B cell (primary cell): ENCODE measurements around the gene GABRG3. TPM values are rescaled to one million over a fixed set of nuclear protein-coding genes. Genes with fewer than 3 reads are reported as not detected.

ENCODE experiments used
- ATAC-seq: fragments of 200-7000 bp; cut with Tn5 transposase; one replicate; pipeline ENCODE4 v1.10.0; 2021; ENCODE audit warnings: low read depth, mild to moderate bottlenecking, moderate number of reproducible peaks, moderate library complexity
- CTCF ChIA-PET: fragments of 350-600 bp; sonication (Branson Sonifier 250); formaldehyde crosslinking; loops from one replicate; lab custom pipeline; 2021; ENCODE audit warnings: antibody characterized with exemption, inconsistent platforms; lab: Charles Lee
- POLR2A ChIA-PET: fragments of 350-600 bp; sonication (Branson Sonifier 250); formaldehyde crosslinking; loops from one replicate; lab custom pipeline; 2021; ENCODE audit warnings: antibody characterized with exemption; lab: Charles Lee
- DNase-seq: peaks from one replicate; pipeline ENCODE4 v3.0.0; 2013
- H2AFZ ChIP-seq: 2 replicates; pipeline ENCODE4 v1.6.1; 2012; ENCODE audit warnings: mild to moderate bottlenecking, low read depth, low read length; ENCODE audit not compliant: insufficient read depth, poor library complexity, severe bottlenecking
- H3K27ac ChIP-seq, 2 donors: 1 replicate in 1 of 2; 2 replicates in 1 of 2; pipeline ENCODE4 v1.5.1; 2012 to 2013; ENCODE audit warnings: low read length in 2 of 2, mild to moderate bottlenecking in 2 of 2, moderate library complexity in 1 of 2
- H3K27me3 ChIP-seq, 4 experiments: fragments of 200-600 bp in 1 of 4; sonication (generic) in 1 of 4; replicated peaks in 1 of 4; 1 replicate in 2 of 4; 2 replicates in 2 of 4; pipeline versions ENCODE4 v1.6.1 to v1.7.0; 2013 to 2016; ENCODE audit warnings: low read length in 3 of 4, mild to moderate bottlenecking in 2 of 4, mixed read lengths in 1 of 4, moderate library complexity in 1 of 4; ENCODE audit not compliant: insufficient read depth in 4 of 4, control insufficient read depth in 3 of 4; ENCODE audit errors: control extremely low read depth in 1 of 4
- H3K36me3 ChIP-seq, 2 experiments: replicated peaks in 1 of 2; 1 replicate in 1 of 2; 2 replicates in 1 of 2; pipeline versions ENCODE4 v1.6.1 to v1.7.1; 2013; ENCODE audit warnings: low read length in 1 of 2; ENCODE audit not compliant: insufficient read depth in 2 of 2, control insufficient read depth in 1 of 2; ENCODE audit errors: control extremely low read depth in 1 of 2, extremely low read depth in 1 of 2
- H3K4me1 ChIP-seq, 2 donors: fragments of 200-600 bp in 1 of 2; sonication (generic) in 1 of 2; 1 replicate in 1 of 2; 2 replicates in 1 of 2; pipeline versions ENCODE4 v1.5.1 to v1.6.1; 2013 to 2017; ENCODE audit warnings: low read length in 2 of 2; ENCODE audit not compliant: control insufficient read depth in 2 of 2, insufficient read depth in 2 of 2
- H3K4me2 ChIP-seq: replicated peaks from 2 replicates; pipeline ENCODE3; 2012; ENCODE audit warnings: mild to moderate bottlenecking, low read depth, low read length; ENCODE audit not compliant: poor library complexity, severe bottlenecking
- H3K4me3 ChIP-seq, 5 experiments: fragments of 200-600 bp in 1 of 5; sonication (generic) in 1 of 5; 1 replicate in 3 of 5; 2 replicates in 2 of 5; pipeline versions ENCODE4 v1.5.1 to v1.7.0; 2011 to 2016; ENCODE audit warnings: low read length in 4 of 5, mild to moderate bottlenecking in 4 of 5, low read depth in 2 of 5, control low read depth in 1 of 5, moderate library complexity in 1 of 5; ENCODE audit not compliant: insufficient read depth in 1 of 5; ENCODE audit errors: control extremely low read depth in 1 of 5, extremely low read depth in 1 of 5
- H3K79me2 ChIP-seq: fragments of 200-600 bp; sonication (generic); one replicate; pipeline ENCODE4 v1.6.0; 2016; ENCODE audit warnings: low read length; ENCODE audit not compliant: control insufficient read depth, insufficient read depth
- H3K9ac ChIP-seq: fragments of 200-600 bp; sonication (generic); 2 replicates; pipeline ENCODE4 v1.6.1; 2017; ENCODE audit warnings: mild to moderate bottlenecking, low read length, moderate library complexity
- H3K9me3 ChIP-seq, 3 donors: one replicate each; pipeline versions ENCODE4 v1.6.1 to v1.7.1; 2013; ENCODE audit warnings: low read length in 2 of 3; ENCODE audit not compliant: control insufficient read depth in 2 of 3, insufficient read depth in 1 of 3; ENCODE audit errors: control extremely low read depth in 1 of 3
- H4K20me1 ChIP-seq: 2 replicates; pipeline ENCODE4 v1.6.0; 2012; ENCODE audit warnings: mild to moderate bottlenecking, low read length; ENCODE audit not compliant: insufficient read depth, control insufficient read depth, poor library complexity, severe bottlenecking
- H3K27ac Mint-ChIP-seq: one replicate; pipeline ENCODE4 v1.8.0; 2021; ENCODE audit warnings: mixed read lengths
- H3K27me3 Mint-ChIP-seq: one replicate; pipeline ENCODE4 v1.8.0; 2021; ENCODE audit warnings: mixed read lengths
- H3K4me1 Mint-ChIP-seq: one replicate; pipeline ENCODE4 v1.8.0; 2021; ENCODE audit warnings: mixed read lengths
- H3K4me3 Mint-ChIP-seq: one replicate; pipeline ENCODE4 v1.8.0; 2021; ENCODE audit warnings: mixed read lengths
- H3K9me3 Mint-ChIP-seq: one replicate; pipeline ENCODE4 v1.8.0; 2022; ENCODE audit warnings: mixed read lengths; ENCODE audit not compliant: insufficient read depth
- CTCF ChIP-seq: fragments of 200-600 bp; IDR thresholded peaks from one replicate; pipeline ENCODE4 v1.8.0; 2022; ENCODE audit warnings: antibody characterized with exemption, mild to moderate bottlenecking
- EZH2 ChIP-seq: IDR thresholded peaks from 2 replicates; pipeline ENCODE4 v1.6.1; 2012; ENCODE audit warnings: borderline replicate concordance, low read depth, mild to moderate bottlenecking, moderate library complexity, low read length; ENCODE audit not compliant: insufficient read depth, poor library complexity, severe bottlenecking
- WGBS: methylation state at CpG from one replicate; pipeline ENCODE4 v1.1.5; 2013; ENCODE audit warnings: missing lambda C conversion rate; ENCODE audit not compliant: insufficient coverage; 5-methylcytosine and 5-hydroxymethylcytosine counted together
- intact Hi-C: fragments of 100-400 bp; cut with micrococcal nuclease; formaldehyde crosslinking; loops from one replicate; pipeline ENCODE4 v1.10.0; 2022
- polyA plus RNA-seq: library from polyadenylated mRNA; depleted of rRNA; stranded (reverse); fragments of >200 nt; gene quantifications from 2 replicates; pipeline ENCODE4 v1.2.3, GENCODE V29; 2012
- total RNA-seq, 2 donors: library from RNA; stranded (reverse); fragments of 120-200 nt in 1 of 2; gene quantifications; 1 replicate in 1 of 2; 2 replicates in 1 of 2; pipeline versions ENCODE4 v1.2.3 to v1.2.4, GENCODE V29; 2013 to 2022

GABRG3 gene
- total and polyA plus RNA-seq, 2 donors (not counting 1 experiment from before 2014, with no cell fraction given): not detected

- Histone ChIP-seq H2AFZ (no peak overlapping the region), H3K27ac (no peak overlapping the region), H3K4me1 (no peaks in the 10 kb centered on the region), H3K27me3 (no peaks in the 10 kb centered on the region), H3K79me2 (no peaks in the 10 kb centered on the region), H3K36me3 (no peaks in the 10 kb centered on the region), H3K9me3 (peaks cover 0 to 10% (median 0%) of the 10 kb centered on the region in 3 donors), H3K9ac (no peak overlapping the region), H3K4me2 (no peak overlapping the region), H4K20me1 (no peaks in the 10 kb centered on the region), H3K4me3 (no peak overlapping the region)
- 68% methylated on average over 6 of the region's 13 CpGs for WGBS
- no peak for ATAC-seq
- Mint-ChIP-seq H3K9me3 (peaks cover 3% of the 10 kb centered on the region), H3K27ac (no peak overlapping the region), H3K4me1 (no peaks in the 10 kb centered on the region), H3K4me3 (no peak overlapping the region), H3K27me3 (no peaks in the 10 kb centered on the region)
- TF ChIP-seq EZH2 (no peak), CTCF (no peak)
- no peak for DNase-seq
- CTCF ChIA-PET: no interaction called here
- POLR2A ChIA-PET: no interaction called here
- intact Hi-C loops: no loop called here
Measured at GRCh38 chr15:27454281-27455075, 483.5 kb downstream of the GABRG3 start.

- DNase-seq (no peak), ATAC-seq (no peak)
- H3K27me3 ChIP-seq: no peaks in the 10 kb centered on the region
- Mint-ChIP-seq H3K27me3 (no peaks in the 10 kb centered on the region), H3K9me3 (peaks cover 5% of the 10 kb centered on the region), H3K4me3 (no peak overlapping the region), H3K27ac (no peak overlapping the region), H3K4me1 (no peaks in the 10 kb centered on the region)
- no peaks in the 10 kb centered on the region for H3K36me3 ChIP-seq
- no peak for TF ChIP-seq CTCF
- no peak for TF ChIP-seq EZH2
- intact Hi-C loops: no loop called here
- no peaks in the 10 kb centered on the region for H3K4me1 ChIP-seq
- CTCF ChIA-PET: no interaction called here
- H3K79me2 ChIP-seq: no peaks in the 10 kb centered on the region
- H4K20me1 ChIP-seq: no peaks in the 10 kb centered on the region
- H2AFZ ChIP-seq: no peak overlapping the region
- POLR2A ChIA-PET: no interaction called here
- H3K27ac ChIP-seq: no peak overlapping the region
- no peak overlapping the region for H3K9ac ChIP-seq
- H3K9me3 ChIP-seq: peaks cover 0 to 12% (median 0%) of the 10 kb centered on the region in 3 donors
- no peak overlapping the region for H3K4me2 ChIP-seq
- WGBS: 85% methylated on average over 3 of the region's 6 CpGs
- no peak overlapping the region for H3K4me3 ChIP-seq
Measured at GRCh38 chr15:27456807-27457206, 485.8 kb downstream of the GABRG3 start.
